ENCODE results near the gene THUMPD1. TPM values are rescaled to one million over a fixed set of nuclear protein-coding genes. Genes with fewer than 3 reads are reported as not detected.

Gene THUMPD1
- total RNA-seq: 10 to 100 TPM; 15.5 to 20.9 (median 19.2) TPM
- 10 to 100 TPM in 1 of 2 donors, 1 to 10 TPM in 1; 7.5 to 14.2 TPM for polyA plus RNA-seq
- long read RNA-seq, donor 1, full-length matches to known transcripts: 33 of 36 reads
- long read RNA-seq, donor 1, partial matches to known transcripts: 2 of 36 reads
- long read RNA-seq, donor 1, other reads (novel, unspliced or antisense): 1 of 36 reads
- long read RNA-seq, donor 2, full-length matches to known transcripts: 41 of 50 reads
- long read RNA-seq, donor 2, partial matches to known transcripts: 2 of 50 reads
- long read RNA-seq, donor 2, other reads (novel, unspliced or antisense): 7 of 50 reads
- long read RNA-seq, donor 3, full-length matches to known transcripts: 43 of 60 reads
- long read RNA-seq, donor 3, partial matches to known transcripts: 7 of 60 reads
- long read RNA-seq, donor 3, other reads (novel, unspliced or antisense): 10 of 60 reads

DNA sequence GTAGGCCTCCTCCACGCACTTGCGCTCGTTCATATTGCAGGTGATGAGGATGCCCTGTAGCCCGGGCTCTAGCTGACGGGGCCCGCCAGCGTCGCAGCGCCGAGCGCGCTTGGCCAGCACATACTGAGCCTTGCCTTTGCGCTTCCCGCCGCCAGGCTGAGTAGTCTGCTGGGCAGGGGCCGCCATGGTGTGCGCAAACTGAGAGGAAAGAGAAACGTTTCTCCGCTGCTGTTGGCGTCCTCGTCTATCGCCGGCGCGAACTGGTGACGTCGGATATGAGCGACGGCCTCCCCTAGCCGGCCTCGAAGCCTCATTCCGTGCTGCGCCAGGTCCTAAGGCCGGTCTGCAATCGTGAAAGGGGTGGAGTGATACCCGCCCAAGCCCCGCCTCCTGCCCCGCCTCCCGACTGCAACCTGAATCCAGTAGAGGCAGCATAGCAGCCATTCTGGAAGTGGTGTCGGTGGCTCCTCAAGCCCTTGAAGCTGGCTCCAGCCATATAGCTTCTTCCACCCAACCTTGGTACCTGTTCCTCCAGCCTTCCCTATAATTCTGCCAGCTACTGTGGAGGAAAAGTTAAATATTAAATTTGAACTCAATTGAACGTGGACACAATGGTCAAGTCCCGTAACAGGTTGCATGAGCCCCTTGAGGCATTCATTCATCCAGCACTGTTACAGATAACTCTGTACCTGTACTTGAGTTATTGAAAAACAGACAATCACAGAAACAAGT, at the start of gene THUMPD1:
Gene THUMPD1 (minus strand): TSS at position 265 of the 732 bp plus-strand sequence. CDS start 79 bp downstream, at position 186.
- Histone ChIP-seq H3K9me3 (peaks cover 0 to 6% (median 0%) of the 10 kb centered on the region in 11 donors), H3K27ac (peak within 1 kb of the TSS; percentile 77 to 98 (median 95)), H3K27me3 (no peaks in the 10 kb centered on the region), H3K36me3 (peaks cover 0 to 33% (median 17%) of the 10 kb centered on the region in 9 donors), H3K4me3 (peak within 1 kb of the TSS; percentile 78 to 98 (median 88)), H3K4me1 (peaks cover 4 to 39% (median 25%) of the 10 kb centered on the region in 9 donors)
- intact Hi-C loops (cut with DNase I): no loop called here
- TF ChIP-seq, protein P1, sequence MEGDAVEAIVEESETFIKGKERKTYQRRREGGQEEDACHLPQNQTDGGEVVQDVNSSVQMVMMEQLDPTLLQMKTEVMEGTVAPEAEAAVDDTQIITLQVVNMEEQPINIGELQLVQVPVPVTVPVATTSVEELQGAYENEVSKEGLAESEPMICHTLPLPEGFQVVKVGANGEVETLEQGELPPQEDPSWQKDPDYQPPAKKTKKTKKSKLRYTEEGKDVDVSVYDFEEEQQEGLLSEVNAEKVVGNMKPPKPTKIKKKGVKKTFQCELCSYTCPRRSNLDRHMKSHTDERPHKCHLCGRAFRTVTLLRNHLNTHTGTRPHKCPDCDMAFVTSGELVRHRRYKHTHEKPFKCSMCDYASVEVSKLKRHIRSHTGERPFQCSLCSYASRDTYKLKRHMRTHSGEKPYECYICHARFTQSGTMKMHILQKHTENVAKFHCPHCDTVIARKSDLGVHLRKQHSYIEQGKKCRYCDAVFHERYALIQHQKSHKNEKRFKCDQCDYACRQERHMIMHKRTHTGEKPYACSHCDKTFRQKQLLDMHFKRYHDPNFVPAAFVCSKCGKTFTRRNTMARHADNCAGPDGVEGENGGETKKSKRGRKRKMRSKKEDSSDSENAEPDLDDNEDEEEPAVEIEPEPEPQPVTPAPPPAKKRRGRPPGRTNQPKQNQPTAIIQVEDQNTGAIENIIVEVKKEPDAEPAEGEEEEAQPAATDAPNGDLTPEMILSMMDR (IDR thresholded peaks at IDR 0.05): peak in 5 of 9 donors; percentile 7 to 39 (median 32)
- DNase-seq (peak; percentile 96 to 97), ATAC-seq (peak; percentile 95 to 98 (median 96))
- 4% methylated on average over 42 of the region's 42 CpGs for WGBS, 2 donors

- Histone ChIP-seq H3K4me3 (no peak overlapping the region), H3K9me3 (peaks cover 0 to 4% (median 0%) of the 10 kb centered on the region in 11 donors), H3K27me3 (no peaks in the 10 kb centered on the region), H3K36me3 (peaks cover 0 to 13% (median 0%) of the 10 kb centered on the region in 9 donors), H3K27ac (no peak overlapping the region), H3K4me1 (no peaks in the 10 kb centered on the region)
- TF ChIP-seq, protein P1 (IDR thresholded peaks at IDR 0.05): no peak
- DNase-seq (no peak), ATAC-seq (no peak)
- intact Hi-C loops (cut with DNase I): no loop called here
These were observed 47.5 kb upstream of the THUMPD1 start for GRCh38 chr16:20789130-20789529.

DNA sequence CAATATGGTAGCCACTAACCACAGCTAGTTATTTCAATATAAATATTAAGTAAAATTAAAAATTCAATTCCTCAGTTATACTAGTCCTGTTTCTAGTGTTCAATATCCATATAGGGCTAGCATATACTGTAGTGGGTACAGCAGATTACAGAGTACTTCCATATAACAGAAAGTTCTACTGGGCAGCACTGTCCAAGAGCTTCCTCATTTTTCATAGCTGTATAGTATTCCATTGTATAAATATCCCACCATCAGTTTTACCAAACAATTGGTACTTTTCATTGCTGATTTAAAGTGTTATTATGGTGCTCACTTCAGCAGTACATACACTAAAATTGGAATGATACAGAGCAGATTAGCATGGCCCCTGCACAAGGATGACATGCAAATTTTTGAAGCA, 42.6 kb upstream of the THUMPD1 start:
- H3K36me3 ChIP-seq: peaks cover 0 to 34% (median 0%) of the 10 kb centered on the region in 9 donors
- DNase-seq: no peak
- H3K27ac ChIP-seq: no peak overlapping the region
- ATAC-seq: no peak
- H3K4me1 ChIP-seq: no peaks in the 10 kb centered on the region
- no peak overlapping the region for H3K4me3 ChIP-seq
- intact Hi-C loops (cut with DNase I): no loop called here
- no peaks in the 10 kb centered on the region for H3K27me3 ChIP-seq
- TF ChIP-seq, protein P1 (IDR thresholded peaks at IDR 0.05): no peak
- peaks cover 0 to 4% (median 0%) of the 10 kb centered on the region in 11 donors for H3K9me3 ChIP-seq

DNA sequence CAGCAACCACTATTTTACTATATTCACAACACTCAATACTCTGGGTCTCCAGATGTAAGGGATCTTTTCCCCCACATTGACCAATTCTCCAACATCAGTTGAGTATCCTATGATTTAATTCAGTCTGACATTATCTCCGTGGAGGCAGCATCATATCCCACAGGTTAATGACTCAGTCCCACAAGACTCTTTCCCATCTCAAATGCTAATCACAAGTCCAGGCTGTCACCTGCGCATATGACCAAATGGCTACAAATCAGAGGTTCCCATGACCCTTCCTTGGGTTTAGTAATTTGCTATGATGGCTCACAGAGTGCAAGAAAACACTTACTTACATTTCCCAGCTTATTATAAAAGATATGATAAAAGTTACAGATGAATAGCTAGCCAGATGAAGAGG, 40.9 kb upstream of the THUMPD1 start:
- H3K27me3 ChIP-seq: no peaks in the 10 kb centered on the region
- peaks cover 0 to 4% (median 0%) of the 10 kb centered on the region in 11 donors for H3K9me3 ChIP-seq
- intact Hi-C loops (cut with DNase I): no loop called here
- H3K4me3 ChIP-seq: no peak overlapping the region
- WGBS, 2 donors: 88 to 92% methylated on average over 2 of the region's 2 CpGs
- peaks cover 0 to 45% (median 0%) of the 10 kb centered on the region in 9 donors for H3K36me3 ChIP-seq
- ATAC-seq (no peak), DNase-seq (no peak)
- no peaks in the 10 kb centered on the region for H3K4me1 ChIP-seq
- TF ChIP-seq, protein P1 (IDR thresholded peaks at IDR 0.05): no peak
- H3K27ac ChIP-seq: no peak overlapping the region

Measured in heart right ventricle (tissue), 16 donors.